Measurements from ENCODE around the gene APOC1.

Gene APOC1

DNA sequence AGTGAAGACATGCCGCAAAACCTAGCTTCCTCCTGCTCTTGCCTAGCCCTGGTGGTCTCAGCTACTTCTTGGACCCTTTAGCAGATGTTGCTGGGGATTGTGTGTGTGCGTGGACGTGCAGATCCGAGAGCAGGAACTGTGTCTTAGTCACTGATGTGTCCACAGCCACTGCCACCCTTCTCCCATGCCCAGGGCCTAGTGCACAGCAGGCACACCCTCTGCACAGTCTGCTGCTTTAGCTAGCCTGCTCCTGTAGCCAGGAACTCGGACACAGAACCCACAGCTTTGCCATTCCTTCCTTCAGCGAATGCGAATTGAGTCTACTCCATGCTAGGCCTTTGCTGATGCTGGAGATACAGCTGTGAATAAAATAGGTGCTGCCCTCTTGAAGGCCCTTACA is 43.1 kb downstream of the APOC1 start:
- no peak for DNase-seq

DNA sequence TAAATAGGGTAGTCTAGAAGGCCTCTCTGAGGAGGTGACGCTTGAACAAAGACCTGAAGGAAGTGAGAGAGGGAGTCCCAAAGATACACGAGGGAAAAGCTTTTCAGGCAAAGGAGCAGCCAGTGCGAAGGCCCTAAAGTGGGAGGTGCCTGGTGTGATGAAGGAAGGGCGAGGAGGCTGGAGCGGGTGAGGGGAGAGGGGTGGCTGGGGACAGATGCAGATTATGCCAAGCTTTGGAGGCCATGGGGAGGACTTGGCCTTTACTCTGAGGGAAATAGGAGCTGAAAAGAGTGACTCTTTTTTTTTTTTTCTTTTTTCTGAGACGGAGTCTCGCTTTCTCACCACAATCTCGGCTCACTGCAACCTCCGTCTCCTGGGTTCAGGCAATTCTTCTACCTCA is 43.7 kb downstream of the APOC1 start:
- DNase-seq: no peak

DNA sequence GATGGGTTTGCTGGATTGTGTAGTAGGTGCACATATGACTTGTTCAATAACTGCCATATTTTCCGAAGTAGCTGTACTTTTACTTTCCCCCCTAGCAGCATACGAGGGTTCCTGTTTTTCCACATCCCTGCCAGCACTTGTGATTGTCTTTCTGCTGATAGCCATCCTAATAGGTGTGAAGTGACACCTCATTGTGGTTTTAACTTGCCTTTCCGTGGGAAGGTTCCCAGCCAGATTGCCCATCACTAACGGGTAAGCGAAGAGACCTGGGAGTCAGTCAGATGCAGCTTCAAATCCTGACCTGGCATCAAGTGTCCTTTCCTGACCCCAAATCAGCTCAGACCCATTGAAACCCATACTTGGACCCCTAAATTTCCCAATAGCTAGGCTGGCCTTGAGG is 45.3 kb downstream of the APOC1 start:
- no peak for DNase-seq

DNA sequence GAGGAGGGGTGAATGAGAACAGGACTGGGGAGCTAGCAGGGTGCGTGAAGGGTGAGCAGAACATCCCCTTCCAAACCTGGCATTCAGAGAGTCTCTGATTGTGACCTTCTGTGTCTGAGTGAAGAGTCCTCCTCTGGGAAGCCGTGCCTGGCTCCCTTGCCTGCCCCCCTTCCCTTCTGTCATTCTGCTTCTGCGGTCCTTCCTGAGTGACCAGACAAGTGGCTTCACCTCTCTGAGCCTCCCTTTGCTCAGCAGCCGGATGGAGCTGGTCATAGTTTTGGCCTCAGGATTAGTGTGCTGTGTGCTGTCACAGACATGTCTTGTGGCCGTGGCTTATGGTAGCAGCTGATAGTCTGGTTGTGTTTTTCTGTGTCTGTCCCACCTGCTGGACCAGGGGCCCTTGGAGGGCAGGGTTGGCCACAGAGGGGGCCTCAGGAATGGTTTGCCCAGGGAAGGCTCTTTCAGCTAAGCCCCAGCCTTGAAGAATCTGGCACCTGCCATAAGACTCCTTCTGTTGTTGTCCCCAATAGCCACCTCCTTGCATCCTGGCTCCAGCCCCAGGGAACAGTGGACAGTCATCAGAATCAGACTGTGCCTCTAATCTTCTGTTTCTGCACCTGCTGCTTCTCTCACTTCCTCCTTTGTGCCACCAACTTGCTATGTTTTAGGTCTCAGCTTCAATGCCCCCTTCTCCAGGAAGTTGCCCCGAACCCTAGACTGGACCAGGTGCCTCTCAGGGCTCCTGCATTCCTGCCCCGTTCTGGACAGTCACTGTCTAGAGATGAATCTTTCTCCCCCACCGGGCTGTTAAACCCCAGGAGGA is 46.7 kb downstream of the APOC1 start:
- DNase-seq: no peak

DNA sequence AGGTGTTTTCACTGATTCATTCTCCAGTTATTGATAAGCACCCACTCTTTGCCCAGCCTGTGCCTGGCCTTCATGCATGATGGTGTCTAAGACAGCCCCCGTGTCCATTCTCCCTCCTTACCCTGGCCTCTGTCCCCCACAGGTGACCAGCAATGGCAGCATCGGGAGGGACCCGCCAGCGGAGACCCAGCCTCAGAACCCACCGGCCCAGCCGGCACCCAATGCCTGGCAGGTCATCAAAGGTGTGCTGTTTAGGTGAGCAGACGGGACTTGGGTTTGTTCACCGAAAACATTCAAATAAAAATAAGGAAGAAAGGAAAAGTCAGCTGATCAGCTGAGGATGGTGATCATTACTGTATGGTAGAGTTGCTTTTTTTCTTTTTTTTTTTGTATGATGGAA is 47.4 kb downstream of the APOC1 start:
- DNase-seq: no peak

DNA sequence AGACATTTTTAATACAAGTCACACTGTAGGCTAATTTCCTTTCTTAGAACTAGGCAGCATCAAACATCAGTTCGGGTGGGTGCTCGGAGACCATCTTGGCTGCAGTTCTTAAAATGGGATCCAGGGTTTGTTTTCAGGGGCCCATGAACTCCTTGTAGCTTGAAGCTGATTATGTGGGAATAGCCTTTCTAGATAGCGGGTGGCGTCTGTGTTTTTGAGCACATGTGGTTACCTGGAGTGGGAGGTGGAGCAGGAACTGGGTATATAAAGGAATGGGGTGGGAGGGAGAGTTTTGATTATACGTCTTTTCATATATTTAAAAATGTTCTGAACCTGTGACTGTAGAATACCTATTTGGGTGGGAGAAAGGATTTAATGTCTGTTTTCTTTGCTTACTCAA is 53.7 kb downstream of the APOC1 start:
- DNase-seq: no peak

DNA sequence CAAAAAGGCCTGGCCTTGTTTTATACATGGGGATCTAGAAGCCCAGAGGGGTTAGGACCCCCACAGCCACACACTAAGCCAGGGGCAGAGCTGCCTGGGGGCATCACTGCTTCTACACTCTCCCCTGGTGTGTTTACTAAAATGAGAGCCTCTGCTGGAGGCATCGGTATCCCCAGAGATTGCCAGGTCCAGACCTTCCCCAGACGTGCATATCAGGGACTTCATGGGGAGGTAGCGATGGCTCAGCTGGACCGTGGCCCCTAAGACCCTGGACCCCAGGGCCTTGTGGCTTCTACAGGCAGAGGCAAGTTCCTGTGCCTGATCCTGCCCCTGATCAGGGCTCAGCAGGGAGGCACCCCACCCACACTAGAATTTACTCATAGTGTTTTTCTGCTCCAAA is 54.3 kb downstream of the APOC1 start:
- no peak for DNase-seq
